Nephron progenitor cell (in vitro differentiated cells): ENCODE measurements around the gene ZNF831.

ENCODE experiments used
- DNase-seq: peaks from one replicate; pipeline ENCODE4 v3.0.0; 2021
- H3K27ac Mint-ChIP-seq: 2 replicates; pipeline ENCODE4 v1.8.0; 2021; ENCODE audit warnings: mild to moderate bottlenecking, moderate library complexity, mixed read lengths
- H3K27me3 Mint-ChIP-seq: 2 replicates; pipeline ENCODE4 v1.8.0; 2021; ENCODE audit warnings: mild to moderate bottlenecking, low read depth, mixed read lengths; ENCODE audit not compliant: poor library complexity
- H3K36me3 Mint-ChIP-seq: 2 replicates; pipeline ENCODE4 v1.8.0; 2021; ENCODE audit warnings: low read depth, mixed read lengths
- H3K4me1 Mint-ChIP-seq: 2 replicates; pipeline ENCODE4 v1.8.0; 2021; ENCODE audit warnings: mixed read lengths
- H3K4me3 Mint-ChIP-seq: 2 replicates; pipeline ENCODE4 v1.8.0; 2021; ENCODE audit warnings: mild to moderate bottlenecking, moderate library complexity, mixed read lengths
- H3K9me3 Mint-ChIP-seq: 2 replicates; pipeline ENCODE4 v1.8.0; 2021; ENCODE audit warnings: mild to moderate bottlenecking, moderate library complexity, mixed read lengths
- CTCF ChIP-seq: fragments of 200-600 bp; sonication (generic); IDR thresholded peaks from 2 replicates; pipeline ENCODE4 v1.5.0; 2021; ENCODE audit warnings: antibody characterized with exemption

ZNF831 gene

GRCh38 chr20:59295531-59295930, 131.9 kb downstream of the ZNF831 start:
- H3K36me3 Mint-ChIP-seq = no peaks in the 10 kb centered on the region
- peaks cover 63% of the 10 kb centered on the region for H3K27me3 Mint-ChIP-seq
- no peak overlapping the region for H3K4me3 Mint-ChIP-seq
- H3K4me1 Mint-ChIP-seq = peaks cover 26% of the 10 kb centered on the region
- H3K27ac Mint-ChIP-seq = no peak overlapping the region
- no peak for TF ChIP-seq CTCF
- no peak for DNase-seq
- H3K9me3 Mint-ChIP-seq = no peaks in the 10 kb centered on the region

DNA sequence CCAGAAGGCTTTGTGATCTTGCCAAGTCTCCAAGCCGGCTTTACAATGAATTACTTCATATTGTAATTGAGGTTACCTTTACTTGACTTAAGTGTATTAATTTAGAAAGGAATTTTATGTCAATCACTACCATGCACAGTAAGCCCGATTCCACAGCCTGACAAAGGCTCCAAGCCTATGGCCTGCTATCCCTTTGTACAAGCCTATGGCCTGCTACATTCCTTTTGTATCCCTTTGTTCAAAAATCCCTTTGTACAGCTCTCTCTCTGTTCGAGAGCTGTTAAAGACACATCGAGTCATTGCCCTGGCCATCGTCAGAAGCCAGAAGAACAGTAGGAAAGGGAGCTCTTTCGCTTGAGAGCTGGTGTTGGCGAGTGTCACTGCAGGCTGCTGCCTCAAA, 134.1 kb downstream of the ZNF831 start:
- Mint-ChIP-seq H3K27ac (no peak overlapping the region), H3K4me1 (peaks cover 30% of the 10 kb centered on the region), H3K36me3 (no peaks in the 10 kb centered on the region), H3K4me3 (no peak overlapping the region), H3K9me3 (no peaks in the 10 kb centered on the region), H3K27me3 (peaks cover 76% of the 10 kb centered on the region)
- DNase-seq = no peak
- no peak for TF ChIP-seq CTCF

DNA sequence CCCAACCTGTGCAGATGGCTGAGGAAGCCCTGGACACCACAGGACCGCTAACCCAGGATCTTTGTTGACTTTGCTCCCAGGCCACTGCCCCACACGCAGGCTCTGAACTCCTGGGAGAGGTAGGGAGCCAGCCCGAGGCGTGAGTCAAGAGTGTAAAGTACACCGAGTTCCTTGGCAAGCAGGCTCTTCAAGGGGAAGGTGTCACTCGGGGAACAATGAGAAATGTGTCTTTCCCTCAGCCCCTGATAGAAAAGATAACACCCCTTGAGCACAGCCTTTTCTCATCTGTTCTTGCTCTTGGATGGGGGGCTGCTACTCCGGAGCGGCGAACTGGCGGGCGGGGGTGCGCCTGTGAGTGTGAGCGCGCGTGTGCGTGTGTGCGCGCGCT, 136.3 kb downstream of the ZNF831 start:
- Mint-ChIP-seq H3K27me3 (peaks cover 83% of the 10 kb centered on the region), H3K9me3 (no peaks in the 10 kb centered on the region), H3K36me3 (no peaks in the 10 kb centered on the region), H3K4me1 (peaks cover 34% of the 10 kb centered on the region), H3K4me3 (peak overlapping the region; percentile 69), H3K27ac (no peak overlapping the region)
- no peak for TF ChIP-seq CTCF
- DNase-seq = peak; percentile 21

DNA sequence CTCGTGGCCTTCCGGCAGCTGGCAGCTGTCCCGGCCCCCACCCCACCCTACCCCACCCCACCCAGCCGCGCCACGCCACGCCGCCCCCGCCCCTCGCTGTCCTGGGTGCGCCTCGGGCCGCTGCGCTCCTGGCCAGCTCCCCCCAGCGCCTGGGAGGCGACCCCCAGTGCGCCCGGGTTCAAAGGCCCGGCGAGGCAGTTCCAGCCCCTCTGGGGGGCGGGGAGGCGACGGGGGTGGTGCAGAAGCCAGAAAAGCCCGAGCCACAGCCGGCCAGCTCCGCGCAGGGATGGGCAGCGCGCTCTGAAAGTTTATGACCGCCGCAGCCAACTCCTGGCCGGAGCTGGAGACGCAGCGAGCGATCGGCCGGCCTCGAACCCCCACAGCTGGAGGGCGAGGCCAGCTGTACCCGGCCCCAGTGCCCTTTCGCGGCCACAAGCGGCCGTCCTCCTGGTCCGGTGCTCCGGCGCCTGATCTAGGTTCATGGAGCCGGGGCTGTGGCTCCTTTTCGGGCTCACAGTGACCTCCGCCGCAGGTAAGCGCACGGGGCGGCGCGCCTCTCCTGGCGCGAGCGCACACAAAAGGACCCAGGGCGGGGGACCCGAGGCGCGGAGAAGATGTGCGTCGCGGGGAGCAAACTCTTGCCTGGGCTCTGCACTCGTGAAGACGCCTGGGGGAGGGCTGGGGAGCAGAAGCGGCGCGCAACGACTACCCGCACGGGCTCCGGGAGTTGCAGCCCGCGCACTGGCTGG, 136.9 kb downstream of the ZNF831 start, which contains the start of gene EDN3:
TSS of gene EDN3 (plus strand) at position 279 of the 749 bp plus-strand sequence. CDS start at position 481, 202 bp downstream.
- peak; percentile 56 for DNase-seq
- no peaks in the 10 kb centered on the region for H3K36me3 Mint-ChIP-seq
- no peak within 1 kb of the TSS for H3K27ac Mint-ChIP-seq
- peak within 1 kb of the TSS; percentile 72 for H3K4me3 Mint-ChIP-seq
- no peaks in the 10 kb centered on the region for H3K9me3 Mint-ChIP-seq
- H3K27me3 Mint-ChIP-seq = peaks cover 86% of the 10 kb centered on the region
- peaks cover 34% of the 10 kb centered on the region for H3K4me1 Mint-ChIP-seq
- no peak for TF ChIP-seq CTCF

DNA sequence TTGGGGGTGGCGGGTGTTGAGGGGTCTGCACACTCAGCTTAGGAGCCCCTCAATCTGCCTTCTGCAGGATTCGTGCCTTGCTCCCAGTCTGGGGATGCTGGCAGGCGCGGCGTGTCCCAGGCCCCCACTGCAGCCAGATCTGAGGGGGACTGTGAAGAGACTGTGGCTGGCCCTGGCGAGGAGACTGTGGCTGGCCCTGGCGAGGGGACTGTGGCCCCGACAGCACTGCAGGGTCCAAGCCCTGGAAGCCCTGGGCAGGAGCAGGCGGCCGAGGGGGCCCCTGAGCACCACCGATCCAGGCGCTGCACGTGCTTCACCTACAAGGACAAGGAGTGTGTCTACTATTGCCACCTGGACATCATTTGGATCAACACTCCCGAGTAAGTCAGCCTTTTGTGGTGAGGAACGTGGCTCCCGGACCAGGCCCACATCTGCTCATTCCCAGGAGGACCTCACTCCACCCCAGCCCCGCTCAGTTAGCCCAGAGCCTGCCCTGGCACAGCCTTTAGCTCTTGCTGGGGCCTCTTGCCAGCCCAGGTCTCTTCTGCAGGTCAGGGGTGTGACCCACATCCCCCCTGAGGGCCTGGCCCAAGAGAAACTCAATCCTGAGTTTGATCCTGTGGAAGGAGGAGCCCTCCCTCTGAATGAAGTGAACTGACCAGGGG, 137.9 kb downstream of the ZNF831 start:
- Mint-ChIP-seq H3K36me3 (no peaks in the 10 kb centered on the region), H3K27me3 (peaks cover 87% of the 10 kb centered on the region), H3K9me3 (no peaks in the 10 kb centered on the region), H3K27ac (no peak overlapping the region), H3K4me3 (no peak overlapping the region), H3K4me1 (peaks cover 34% of the 10 kb centered on the region)
- DNase-seq = no peak
- TF ChIP-seq CTCF = no peak
